NCI-H1436 (cell line): Measurements from ENCODE around the gene GAA.
"Not testable (repeated sequence)": the region's sequence is repeated elsewhere in the genome, so short reads cannot be mapped to it uniquely, and the experiment has no call there.

Source experiments
- DNase-seq: peaks from one replicate; lab custom pipeline; 2025; lab: John Stamatoyannopoulos, UW

The GAA gene

DNA sequence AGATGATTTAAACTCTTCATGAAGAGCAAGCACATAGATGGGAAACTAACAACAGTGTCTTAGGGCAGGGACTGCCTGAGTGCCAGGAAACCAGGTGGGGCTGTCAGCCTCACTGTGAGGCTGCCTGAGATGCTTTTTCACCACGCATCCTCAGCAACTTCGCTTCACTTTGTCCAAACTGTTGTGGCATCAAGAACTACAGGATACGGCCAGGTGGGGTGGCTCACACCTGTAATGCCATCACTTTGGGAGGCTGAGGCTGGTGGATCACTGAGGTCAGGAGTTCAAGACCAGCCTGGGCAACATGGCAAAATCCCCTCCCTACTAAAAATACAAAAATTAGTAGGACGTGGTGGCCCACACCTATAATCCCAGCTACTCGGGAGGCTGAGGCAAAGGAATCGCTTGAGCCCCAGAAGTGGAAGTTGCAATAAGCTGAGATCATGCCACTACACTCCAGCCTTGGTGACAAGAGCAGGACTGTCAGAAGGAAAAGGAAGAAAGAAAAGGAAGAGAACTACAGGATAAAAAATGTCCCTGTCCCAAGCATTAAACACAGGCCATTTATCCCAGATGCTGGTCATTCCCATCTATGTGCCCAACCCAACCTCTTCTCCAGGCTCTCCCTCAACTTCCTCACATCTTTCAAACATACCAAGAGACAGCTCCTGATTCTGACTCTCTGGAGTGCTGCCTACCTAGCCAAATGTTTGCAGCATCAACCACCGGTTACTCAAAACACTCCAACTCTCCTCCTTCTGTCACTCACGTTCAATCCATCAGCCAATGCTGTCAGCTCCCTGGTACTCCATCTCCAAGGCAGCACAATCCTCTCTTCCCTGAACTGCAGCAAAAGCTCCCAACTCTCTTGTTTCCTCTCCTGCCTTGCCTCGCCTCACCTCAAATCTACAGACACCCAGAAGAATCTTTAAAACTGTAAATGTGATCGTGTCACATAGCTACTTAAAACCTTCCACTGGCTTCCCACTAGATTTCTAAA is 44.0 kb downstream of the GAA start:
- no peak for DNase-seq

DNA sequence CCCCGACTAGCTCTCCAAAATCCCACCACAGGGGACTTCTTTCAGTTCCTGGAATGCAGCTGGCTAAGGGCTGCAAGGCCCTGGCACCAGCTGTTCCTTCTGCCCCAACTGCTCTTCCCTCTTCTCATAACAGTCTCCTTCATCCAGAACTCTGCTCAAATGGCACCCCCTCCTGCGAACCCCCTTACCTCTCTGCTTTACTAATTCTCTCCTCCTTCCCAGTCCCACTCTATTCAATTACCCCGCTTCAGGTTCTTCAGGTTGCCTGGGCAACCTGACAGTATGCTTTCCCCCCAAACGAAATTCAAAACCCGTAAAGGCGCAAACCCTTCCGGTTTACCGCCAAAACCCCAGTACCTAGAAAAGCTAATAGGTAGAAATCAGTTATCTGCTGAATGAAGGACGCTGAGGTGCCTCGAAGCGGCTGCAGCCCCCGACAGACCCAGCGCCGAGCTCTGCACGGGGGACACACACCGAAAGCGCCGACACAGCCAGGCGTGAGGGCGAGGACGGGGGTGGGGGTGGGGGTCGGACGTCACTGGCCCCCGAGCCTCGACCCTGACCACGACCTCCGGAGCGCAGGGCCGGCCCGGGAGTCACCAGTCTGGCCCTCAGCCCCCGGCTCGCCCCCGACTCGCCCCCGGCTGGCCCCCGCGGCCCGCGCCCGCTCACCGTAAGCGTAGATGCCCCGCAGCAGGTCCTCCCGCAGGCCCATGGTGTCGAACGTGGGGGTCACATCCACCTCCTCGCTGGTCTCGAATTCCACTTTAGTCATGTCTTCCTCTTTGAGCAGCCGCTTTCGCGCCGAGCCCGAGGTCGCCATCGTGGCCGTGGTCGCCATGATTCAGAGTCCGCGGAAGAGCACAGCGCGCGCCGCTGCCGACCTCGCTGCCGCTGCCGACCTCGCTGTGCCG is 45.0 kb downstream of the GAA start:
- DNase-seq = peak; percentile 23

DNA sequence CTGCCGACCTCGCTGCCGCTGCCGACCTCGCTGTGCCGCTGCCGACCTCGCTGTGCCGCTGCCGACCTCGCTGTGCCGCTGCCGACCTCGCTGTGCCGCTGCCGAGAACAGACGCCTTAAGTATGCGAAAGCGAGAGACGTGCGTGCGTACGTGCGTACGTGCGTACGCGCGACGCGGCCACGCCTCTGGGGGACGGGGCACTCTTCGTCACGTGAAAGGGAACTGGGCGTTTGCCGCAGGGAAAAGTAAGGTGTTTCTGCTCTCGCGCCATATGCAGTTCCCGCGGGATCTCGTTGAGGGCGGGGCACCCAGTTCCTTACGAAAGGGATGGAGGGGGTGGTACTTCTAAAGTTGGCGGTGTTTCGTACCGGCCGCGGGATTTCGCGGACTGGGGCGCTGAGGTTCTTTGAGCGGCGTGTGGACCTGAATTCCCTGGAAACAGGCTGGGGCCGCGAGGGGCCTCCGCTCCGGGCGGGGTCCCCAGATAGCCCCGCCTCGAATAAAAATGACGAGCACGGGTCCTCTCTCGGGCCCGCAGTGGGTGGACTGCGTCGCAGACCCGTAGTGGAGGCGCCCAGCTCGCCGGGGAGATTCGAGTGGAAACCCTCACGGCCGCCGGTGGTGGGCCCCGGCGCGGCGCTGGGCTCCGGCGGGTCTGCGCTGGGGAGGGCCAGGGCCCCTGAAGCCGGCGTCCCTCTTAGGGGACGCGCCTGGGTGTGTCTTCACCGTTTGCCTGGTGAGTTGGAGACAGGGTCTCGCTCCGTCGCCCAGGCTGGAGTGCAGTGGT is 45.8 kb downstream of the GAA start, which contains the start of gene EIF4A3:
Gene EIF4A3, minus strand, starts transcription at position 94 of the 788 bp plus-strand sequence. CDS start 167 bp downstream, outside the sequence.
- peak; percentile 100 for DNase-seq

DNA sequence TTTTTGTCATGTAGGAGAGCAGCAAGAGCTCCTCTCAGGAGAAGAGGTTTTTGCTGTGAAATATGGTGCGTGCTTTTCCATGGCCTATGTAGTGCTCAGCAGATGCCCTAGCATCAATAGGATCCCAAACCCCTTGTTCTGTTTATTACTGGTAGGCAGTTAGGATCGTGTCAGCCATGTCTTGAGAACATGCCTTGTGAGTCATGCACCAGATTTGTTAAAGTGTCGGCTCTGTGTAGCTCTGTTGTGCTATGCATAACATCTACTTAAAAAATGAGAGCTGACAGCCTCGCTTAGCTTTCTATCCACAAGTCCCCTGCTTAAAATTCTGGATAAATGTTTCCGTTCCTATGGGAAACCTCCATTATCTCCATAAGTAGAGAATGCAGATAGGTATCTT is 50.0 kb downstream of the GAA start:
- no peak for DNase-seq

DNA sequence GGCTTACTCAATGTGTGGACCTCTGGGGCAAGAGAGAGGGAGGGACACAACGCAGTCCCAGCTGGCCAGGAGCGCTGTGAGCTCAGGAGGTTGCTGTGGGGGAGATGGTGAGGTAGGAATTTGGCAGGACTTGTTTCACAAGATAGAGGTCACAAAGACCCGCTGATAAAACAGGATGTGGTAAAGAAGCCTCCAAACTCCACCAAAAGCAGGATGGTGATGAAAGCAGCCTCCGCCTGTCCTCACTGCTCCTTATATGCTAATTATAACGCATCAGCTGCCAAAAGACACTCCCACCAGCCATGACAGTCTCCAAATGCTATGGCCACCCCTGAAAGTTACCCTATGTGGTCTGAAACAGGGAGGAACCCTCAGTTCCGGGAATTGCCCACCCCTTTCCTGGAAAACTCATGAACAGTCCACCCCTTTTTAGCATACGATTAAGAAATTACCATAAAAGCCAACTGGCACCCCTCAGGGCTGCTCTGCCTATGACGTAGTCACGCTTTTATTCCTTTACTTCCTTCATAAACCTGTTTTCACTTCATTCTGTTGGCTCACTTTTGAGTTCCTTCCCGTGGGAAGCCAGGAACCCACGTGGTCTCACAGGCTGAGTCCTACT is 50.8 kb downstream of the GAA start:
- no peak for DNase-seq

DNA sequence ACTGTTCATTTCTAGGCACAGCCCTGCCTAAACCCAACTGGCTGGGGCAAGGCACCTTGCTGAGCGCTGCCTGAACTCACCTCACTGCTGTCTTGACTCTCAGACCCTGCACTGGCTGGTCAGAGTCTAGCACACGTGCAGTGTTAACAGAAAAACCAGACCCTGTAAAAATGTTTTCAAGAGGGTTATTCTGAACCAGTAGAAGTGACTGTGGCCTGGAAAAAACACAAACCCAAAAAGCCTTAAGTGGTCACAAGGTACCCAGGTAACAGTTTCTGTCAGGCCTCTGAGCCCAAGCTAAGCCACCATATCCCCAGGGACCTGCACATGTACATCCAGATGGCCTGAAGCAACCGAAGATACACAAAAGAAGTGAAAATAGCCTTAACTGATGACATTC is 51.6 kb downstream of the GAA start:
- DNase-seq = no peak

DNA sequence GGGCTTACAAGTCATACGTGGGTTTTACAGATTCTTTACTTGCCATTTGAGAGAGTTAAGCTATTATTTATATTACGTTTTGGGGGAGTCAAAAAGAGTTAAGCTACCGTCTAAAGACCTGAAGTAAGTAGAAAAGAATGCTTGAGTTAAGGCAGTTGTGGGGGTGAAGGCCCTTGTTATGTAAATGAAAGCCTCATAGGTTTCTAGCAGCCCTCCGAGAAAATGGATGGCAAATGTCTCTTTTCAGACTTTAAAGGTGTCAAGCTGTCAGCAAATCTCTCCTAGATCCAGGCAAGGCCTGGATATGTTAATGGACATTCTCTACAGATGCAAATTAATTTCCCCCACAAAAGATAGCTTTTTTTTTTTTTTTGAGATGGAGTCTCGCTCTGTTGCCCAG is 52.8 kb downstream of the GAA start:
- DNase-seq = no peak

DNA sequence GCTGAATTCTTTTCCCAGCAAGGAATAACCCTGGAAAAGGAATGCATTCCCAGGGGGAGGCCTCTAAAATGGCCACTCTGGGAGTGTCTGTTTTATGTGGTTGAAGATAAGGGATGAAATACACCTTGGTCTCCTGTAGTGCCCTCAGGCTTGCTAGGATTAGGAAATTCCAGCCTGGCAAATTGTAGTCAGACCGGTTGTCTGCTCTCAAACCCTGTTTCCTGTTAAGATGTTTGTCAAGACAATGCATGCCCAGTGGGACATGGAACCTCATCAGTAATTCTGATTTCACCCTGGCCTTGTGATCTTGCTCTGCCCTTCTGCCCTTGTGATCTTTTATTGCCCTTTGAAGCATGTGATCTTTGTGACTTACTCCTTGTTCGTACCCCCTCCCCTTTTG is 54.2 kb downstream of the GAA start:
- not testable (repeated sequence) for DNase-seq

DNA sequence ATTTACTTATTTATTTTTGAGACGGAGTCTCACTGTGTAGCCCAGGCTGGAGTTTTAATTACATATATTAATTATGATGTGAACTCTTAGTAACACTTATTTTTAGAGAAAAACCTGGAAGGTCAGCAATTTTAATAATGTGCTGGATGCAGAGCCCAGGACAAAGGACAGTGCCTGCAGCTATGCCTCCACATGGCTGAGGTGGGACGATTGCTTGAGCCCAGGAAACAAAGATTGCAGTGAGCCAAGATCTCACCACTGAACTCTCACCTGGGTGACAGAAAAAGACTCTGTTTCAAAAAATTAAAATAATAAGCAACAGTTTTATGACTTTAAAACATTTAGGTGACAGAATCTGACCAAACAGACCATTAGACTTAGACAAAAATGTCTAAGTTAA is 57.5 kb downstream of the GAA start:
- DNase-seq = no peak

DNA sequence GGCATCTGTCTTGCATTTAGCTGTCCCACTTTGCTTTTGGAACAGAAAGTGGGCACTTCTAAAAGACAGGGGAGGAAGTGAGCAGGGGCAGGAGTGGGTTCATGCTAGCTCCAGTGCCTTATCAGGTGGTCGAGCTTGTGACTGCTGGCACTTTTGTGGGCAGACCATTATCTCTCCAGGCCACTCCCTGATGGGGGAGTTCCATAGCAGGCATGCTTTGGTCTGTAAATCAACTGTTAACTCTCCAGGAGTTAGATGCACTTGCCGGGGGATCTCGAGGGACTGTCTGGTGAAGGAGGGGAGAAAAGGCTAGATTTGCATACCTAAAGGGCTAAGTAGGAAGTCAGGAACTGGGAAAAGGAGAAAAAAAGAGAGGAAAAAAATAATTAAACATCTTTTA is 59.2 kb downstream of the GAA start:
- no peak for DNase-seq

DNA sequence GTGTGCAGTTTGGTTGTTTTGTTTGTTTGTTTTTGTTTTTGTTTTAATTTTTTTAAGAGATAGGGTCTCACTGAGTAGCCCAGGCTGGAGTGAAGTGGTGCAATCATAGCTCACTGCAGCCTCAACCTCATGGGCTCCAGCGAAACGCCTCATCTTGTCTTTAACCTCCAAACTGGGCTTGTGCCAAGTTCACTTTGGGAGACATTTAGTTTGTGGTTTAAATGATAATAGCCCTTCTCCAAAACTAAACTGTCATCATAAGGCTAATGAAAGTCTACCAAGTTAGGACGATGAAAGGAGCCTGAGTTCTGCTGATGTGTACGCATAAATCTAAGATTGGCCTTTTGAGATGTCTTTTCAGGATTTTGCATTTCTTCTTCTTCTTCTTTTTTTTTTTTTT is 62.0 kb downstream of the GAA start:
- no peak for DNase-seq

DNA sequence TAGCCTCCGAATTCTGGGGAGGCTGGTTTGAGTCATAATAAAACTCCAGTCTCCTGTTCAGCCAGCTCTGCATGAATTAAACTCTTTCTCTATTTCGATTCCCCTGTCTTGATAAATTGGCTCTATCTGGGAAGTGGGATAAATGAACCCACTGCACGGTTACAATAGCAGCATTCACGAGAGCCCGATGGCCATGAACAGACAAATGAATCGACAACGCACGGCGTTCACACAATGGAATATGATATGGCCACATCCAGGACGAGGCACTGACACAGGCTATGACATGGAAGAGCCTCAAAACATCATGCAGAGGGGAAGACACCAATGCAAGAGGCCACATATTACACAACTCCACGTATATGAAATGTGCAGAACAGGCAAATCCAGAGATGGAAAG is 62.8 kb downstream of the GAA start:
- no peak for DNase-seq

DNA sequence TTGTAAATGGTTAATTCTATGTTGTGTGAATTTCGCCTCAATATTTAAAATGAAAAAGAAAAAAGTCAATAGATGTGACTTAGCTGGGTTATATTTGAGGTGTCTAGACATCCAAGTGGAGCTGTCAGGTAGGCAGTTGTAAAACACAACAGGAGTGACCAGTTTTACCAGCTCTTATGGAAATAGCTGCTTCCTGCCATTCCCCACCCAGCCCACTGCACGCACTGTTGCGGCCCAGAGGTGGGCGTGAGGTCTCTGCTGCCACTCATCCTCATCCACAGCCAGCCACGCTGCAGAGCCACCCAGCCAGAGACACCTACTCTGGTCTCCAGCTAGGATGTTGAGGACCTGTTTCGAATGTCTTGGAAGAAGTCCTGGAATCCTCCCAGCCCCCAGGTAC is 65.1 kb downstream of the GAA start:
- no peak for DNase-seq

DNA sequence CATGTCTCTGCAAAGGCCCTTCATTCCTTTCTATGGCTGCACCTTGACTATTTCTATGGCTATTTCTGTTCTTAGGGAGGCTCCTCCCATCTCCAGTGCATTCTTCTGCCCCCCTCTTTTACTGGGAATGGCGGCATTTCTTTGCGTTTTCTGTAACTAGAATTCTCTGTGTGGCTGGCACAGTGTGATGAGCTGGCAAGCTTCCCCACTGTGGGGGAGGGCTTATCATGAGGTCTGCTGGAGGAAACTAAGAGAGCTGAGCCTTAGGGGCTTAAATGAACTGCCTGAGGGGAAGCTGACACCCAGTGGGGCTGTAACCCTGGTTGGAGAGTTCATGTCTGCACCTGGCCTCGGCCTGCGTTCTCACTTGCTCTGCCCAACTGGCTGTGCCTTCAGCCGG is 67.0 kb downstream of the GAA start:
- DNase-seq = no peak

DNA sequence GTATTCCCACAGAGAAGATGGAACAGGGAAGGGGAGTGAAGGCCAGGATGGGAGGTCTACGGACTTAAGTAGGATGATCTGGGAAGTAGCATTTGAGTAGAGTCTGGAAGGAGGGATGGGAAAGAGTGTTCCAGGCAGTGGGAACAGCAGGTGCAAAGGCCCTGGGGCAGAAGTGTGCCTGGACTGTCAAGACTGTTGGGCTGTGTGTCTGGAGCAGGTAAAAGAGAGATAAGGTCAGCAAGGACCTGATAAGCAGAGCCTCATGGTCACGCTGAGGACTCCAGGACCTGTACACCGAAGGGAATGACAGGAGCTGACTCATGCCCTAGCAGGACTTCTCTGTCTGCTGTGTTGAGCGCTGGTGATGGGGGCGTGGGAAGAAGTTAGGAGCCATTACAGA is 67.7 kb downstream of the GAA start:
- DNase-seq = no peak
